MM.1S (cell line): Measurements from ENCODE around the gene BAZ1A.

Experiments
- CTCF ChIP-seq: fragments of 300-600 bp; sonication (generic); IDR thresholded peaks from 2 replicates; pipeline ENCODE4 v1.5.1; 2016; ENCODE audit warnings: antibody characterized with exemption, low read length, mixed read lengths
- EZH2 ChIP-seq: fragments of 300-600 bp; sonication (generic); optimal IDR thresholded peaks from 2 replicates; pipeline ENCODE3; 2017; ENCODE audit warnings: low read depth, mild to moderate bottlenecking, antibody characterized with exemption, low read length, mixed read lengths
- EZH2phosphoT487 ChIP-seq: fragments of 300-600 bp; sonication (generic); IDR thresholded peaks from 2 replicates; pipeline ENCODE4 v1.6.1; 2018; ENCODE audit warnings: antibody characterized with exemption, low read length

- TF ChIP-seq CTCF = no peak
- no peak for TF ChIP-seq EZH2
- TF ChIP-seq EZH2phosphoT487 = no peak
Observed at GRCh38 chr14:34794217-34794616, 80.9 kb downstream of the BAZ1A start.
